Neural cell (in vitro differentiated cells): ENCODE data around the gene SERPINB1. TPM values are rescaled to one million over a fixed set of nuclear protein-coding genes. Genes with fewer than 3 reads are reported as not detected.

Experiments
- H2AFZ ChIP-seq: fragments of 200-600, 300-800 bp; sonication (generic), shearing (Covaris generic); 2 replicates; pipeline ENCODE4 v1.6.0; 2014; ENCODE audit warnings: low read depth, mild to moderate bottlenecking, antibody characterized with exemption, low read length, moderate library complexity
- H3F3A ChIP-seq: fragments of 200-600 bp; shearing (Covaris generic); 2 replicates; pipeline ENCODE4 v1.6.1; 2016; ENCODE audit warnings: mild to moderate bottlenecking, moderate library complexity, mixed read lengths, antibody characterized with exemption, low read length; ENCODE audit not compliant: insufficient read depth, poor library complexity, severe bottlenecking
- H3K27ac ChIP-seq: fragments of 200-600, 300-800 bp; sonication (generic), shearing (Covaris generic); 2 replicates; pipeline ENCODE4 v1.5.1; 2014; ENCODE audit warnings: mild to moderate bottlenecking, low read length, moderate library complexity
- H3K27me3 ChIP-seq: fragments of 300-800, 200-600 bp; sonication (generic), shearing (Covaris generic); 2 replicates; pipeline ENCODE4 v1.6.0; 2014; ENCODE audit warnings: mild to moderate bottlenecking, low read depth, low read length, moderate library complexity; ENCODE audit not compliant: insufficient read depth
- H3K36me3 ChIP-seq: fragments of 300-800, 200-600 bp; sonication (generic), shearing (Covaris generic); 2 replicates; pipeline ENCODE4 v1.5.1; 2014; ENCODE audit warnings: mild to moderate bottlenecking, antibody characterized with exemption, low read length, moderate library complexity; ENCODE audit not compliant: insufficient read depth
- H3K4me2 ChIP-seq: fragments of 300-800, 200-600 bp; sonication (generic), shearing (Covaris generic); 2 replicates; pipeline ENCODE4 v1.6.0; 2014; ENCODE audit warnings: mild to moderate bottlenecking, low read length
- H3K4me3 ChIP-seq: fragments of 300-800, 200-600 bp; sonication (generic), shearing (Covaris generic); 2 replicates; pipeline ENCODE4 v1.5.1; 2014; ENCODE audit warnings: mild to moderate bottlenecking, low read length, moderate library complexity
- H3K79me2 ChIP-seq: fragments of 200-600 bp; shearing (Covaris generic); replicated peaks from 2 replicates; pipeline ENCODE4 v1.6.0; 2014; ENCODE audit warnings: mild to moderate bottlenecking, low read length, moderate library complexity; ENCODE audit not compliant: insufficient read depth
- H3K9ac ChIP-seq: fragments of 300-800, 200-600 bp; sonication (generic), shearing (Covaris generic); 2 replicates; pipeline ENCODE4 v1.6.1; 2016; ENCODE audit warnings: mild to moderate bottlenecking, low read length, mixed read lengths
- H3K9me2 ChIP-seq: fragments of 200-600 bp; shearing (Covaris generic); 2 replicates; pipeline ENCODE4 v1.6.1; 2016; ENCODE audit warnings: mild to moderate bottlenecking, low read length, mixed read lengths; ENCODE audit not compliant: insufficient read depth
- H3K9me3 ChIP-seq: fragments of 200-600, 300-800 bp; sonication (generic), shearing (Covaris generic); 2 replicates; pipeline ENCODE4 v1.6.1; 2016; ENCODE audit warnings: mild to moderate bottlenecking, mixed run types, low read length, moderate library complexity, mixed read lengths
- H4K20me1 ChIP-seq: fragments of 200-600 bp; shearing (Covaris generic); 2 replicates; pipeline ENCODE4 v1.6.1; 2016; ENCODE audit warnings: mild to moderate bottlenecking, mixed run types; ENCODE audit not compliant: insufficient read depth
- EP300 ChIP-seq: fragments of 450-650 bp; conservative IDR thresholded peaks from 2 replicates; pipeline ENCODE4 v1.6.1; 2014; ENCODE audit warnings: antibody characterized with exemption, mild to moderate bottlenecking, moderate library complexity; ENCODE audit not compliant: poor library complexity, severe bottlenecking
- EZH2 ChIP-seq: fragments of 200-600, 300-800 bp; shearing (Covaris generic), sonication (generic); IDR thresholded peaks from 2 replicates; pipeline ENCODE4 v1.6.1; 2014; ENCODE audit warnings: antibody characterized with exemption, low read length, borderline replicate concordance, mild to moderate bottlenecking; ENCODE audit not compliant: insufficient read depth, poor library complexity, severe bottlenecking
- MXI1 ChIP-seq: fragments of 450-650 bp; conservative IDR thresholded peaks from 2 replicates; pipeline ENCODE4 v1.6.1; 2014; ENCODE audit warnings: antibody characterized with exemption, mild to moderate bottlenecking; ENCODE audit not compliant: poor library complexity, severe bottlenecking
- POLR2AphosphoS5 ChIP-seq: IDR thresholded peaks from 2 replicates; pipeline ENCODE4 v1.6.1; 2012
- RAD21 ChIP-seq: fragments of 450-650 bp; conservative IDR thresholded peaks from 2 replicates; pipeline ENCODE4 v1.6.1; 2014; ENCODE audit warnings: antibody characterized with exemption, mild to moderate bottlenecking, moderate library complexity
- SMC3 ChIP-seq: fragments of 450-650 bp; conservative IDR thresholded peaks from 2 replicates; pipeline ENCODE4 v1.6.1; 2014; ENCODE audit warnings: antibody characterized with exemption, mild to moderate bottlenecking, moderate library complexity; ENCODE audit not compliant: poor library complexity
- TAF1 ChIP-seq: IDR thresholded peaks from 2 replicates; pipeline ENCODE4 v1.6.1; 2012; ENCODE audit warnings: low read depth
- polyA plus RNA-seq: library from polyadenylated mRNA; depleted of rRNA; stranded (reverse); fragments of >200 nt; gene quantifications from 2 replicates; pipeline ENCODE4 v1.2.3, GENCODE V29; 2014
- TF ChIP-seq, protein P1 (sequence below): IDR thresholded peaks from 2 replicates; pipeline ENCODE4 v1.6.1; 2012; ENCODE audit warnings: borderline replicate concordance
- TF ChIP-seq, protein P2 (sequence below): fragments of 450-650 bp; IDR thresholded peaks from 2 replicates; pipeline ENCODE4 v1.5.1; 2014; ENCODE audit warnings: antibody characterized with exemption, mild to moderate bottlenecking, moderate library complexity; ENCODE audit not compliant: poor library complexity, severe bottlenecking

SERPINB1 gene
- polyA plus RNA-seq, 1 donor from 2014 or later, result not detected

DNA sequence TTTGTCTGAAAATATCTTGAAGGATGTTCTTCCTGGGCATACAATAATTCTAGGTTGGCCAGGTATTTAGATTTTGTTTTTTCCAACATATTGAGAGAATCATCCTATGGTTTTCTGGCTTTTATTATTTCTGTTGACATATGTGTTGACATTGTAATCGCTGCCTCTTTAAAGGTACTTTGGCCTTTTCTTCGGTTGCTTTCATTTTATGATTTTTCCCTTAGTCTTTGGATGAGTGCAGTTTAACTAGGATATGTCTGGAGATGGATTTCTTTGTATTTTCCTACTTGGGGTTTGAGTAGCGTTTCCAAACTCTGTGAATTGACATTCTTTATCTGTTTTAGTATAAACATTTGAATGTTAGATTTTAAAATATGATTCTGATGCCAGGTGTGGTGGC is 11.5 kb downstream of the SERPINB1 start:
- H3K4me2 ChIP-seq, result no peak overlapping the region
- H3K27ac ChIP-seq, result no peak overlapping the region
- no peak overlapping the region for H3K4me3 ChIP-seq
- no peaks in the 10 kb centered on the region for H3K27me3 ChIP-seq
- no peak overlapping the region for H2AFZ ChIP-seq
- H3F3A ChIP-seq, result no peaks in the 10 kb centered on the region
- no peak for TF ChIP-seq POLR2AphosphoS5
- TF ChIP-seq SMC3, result no peak
- TF ChIP-seq, protein P1, sequence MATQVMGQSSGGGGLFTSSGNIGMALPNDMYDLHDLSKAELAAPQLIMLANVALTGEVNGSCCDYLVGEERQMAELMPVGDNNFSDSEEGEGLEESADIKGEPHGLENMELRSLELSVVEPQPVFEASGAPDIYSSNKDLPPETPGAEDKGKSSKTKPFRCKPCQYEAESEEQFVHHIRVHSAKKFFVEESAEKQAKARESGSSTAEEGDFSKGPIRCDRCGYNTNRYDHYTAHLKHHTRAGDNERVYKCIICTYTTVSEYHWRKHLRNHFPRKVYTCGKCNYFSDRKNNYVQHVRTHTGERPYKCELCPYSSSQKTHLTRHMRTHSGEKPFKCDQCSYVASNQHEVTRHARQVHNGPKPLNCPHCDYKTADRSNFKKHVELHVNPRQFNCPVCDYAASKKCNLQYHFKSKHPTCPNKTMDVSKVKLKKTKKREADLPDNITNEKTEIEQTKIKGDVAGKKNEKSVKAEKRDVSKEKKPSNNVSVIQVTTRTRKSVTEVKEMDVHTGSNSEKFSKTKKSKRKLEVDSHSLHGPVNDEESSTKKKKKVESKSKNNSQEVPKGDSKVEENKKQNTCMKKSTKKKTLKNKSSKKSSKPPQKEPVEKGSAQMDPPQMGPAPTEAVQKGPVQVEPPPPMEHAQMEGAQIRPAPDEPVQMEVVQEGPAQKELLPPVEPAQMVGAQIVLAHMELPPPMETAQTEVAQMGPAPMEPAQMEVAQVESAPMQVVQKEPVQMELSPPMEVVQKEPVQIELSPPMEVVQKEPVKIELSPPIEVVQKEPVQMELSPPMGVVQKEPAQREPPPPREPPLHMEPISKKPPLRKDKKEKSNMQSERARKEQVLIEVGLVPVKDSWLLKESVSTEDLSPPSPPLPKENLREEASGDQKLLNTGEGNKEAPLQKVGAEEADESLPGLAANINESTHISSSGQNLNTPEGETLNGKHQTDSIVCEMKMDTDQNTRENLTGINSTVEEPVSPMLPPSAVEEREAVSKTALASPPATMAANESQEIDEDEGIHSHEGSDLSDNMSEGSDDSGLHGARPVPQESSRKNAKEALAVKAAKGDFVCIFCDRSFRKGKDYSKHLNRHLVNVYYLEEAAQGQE, result no peak
- TF ChIP-seq, protein P2, sequence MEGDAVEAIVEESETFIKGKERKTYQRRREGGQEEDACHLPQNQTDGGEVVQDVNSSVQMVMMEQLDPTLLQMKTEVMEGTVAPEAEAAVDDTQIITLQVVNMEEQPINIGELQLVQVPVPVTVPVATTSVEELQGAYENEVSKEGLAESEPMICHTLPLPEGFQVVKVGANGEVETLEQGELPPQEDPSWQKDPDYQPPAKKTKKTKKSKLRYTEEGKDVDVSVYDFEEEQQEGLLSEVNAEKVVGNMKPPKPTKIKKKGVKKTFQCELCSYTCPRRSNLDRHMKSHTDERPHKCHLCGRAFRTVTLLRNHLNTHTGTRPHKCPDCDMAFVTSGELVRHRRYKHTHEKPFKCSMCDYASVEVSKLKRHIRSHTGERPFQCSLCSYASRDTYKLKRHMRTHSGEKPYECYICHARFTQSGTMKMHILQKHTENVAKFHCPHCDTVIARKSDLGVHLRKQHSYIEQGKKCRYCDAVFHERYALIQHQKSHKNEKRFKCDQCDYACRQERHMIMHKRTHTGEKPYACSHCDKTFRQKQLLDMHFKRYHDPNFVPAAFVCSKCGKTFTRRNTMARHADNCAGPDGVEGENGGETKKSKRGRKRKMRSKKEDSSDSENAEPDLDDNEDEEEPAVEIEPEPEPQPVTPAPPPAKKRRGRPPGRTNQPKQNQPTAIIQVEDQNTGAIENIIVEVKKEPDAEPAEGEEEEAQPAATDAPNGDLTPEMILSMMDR, result no peak
- TF ChIP-seq TAF1, result no peak
- no peak for TF ChIP-seq MXI1
- no peaks in the 10 kb centered on the region for H4K20me1 ChIP-seq
- H3K79me2 ChIP-seq, result no peaks in the 10 kb centered on the region
- H3K9me2 ChIP-seq, result no peaks in the 10 kb centered on the region
- no peaks in the 10 kb centered on the region for H3K9me3 ChIP-seq
- H3K9ac ChIP-seq, result no peak overlapping the region
- no peaks in the 10 kb centered on the region for H3K36me3 ChIP-seq

- no peak overlapping the region for H3K27ac ChIP-seq
Measured at GRCh38 chr6:2829253-2829652, 12.4 kb downstream of the SERPINB1 start.

More at GRCh38 chr6:2829253-2829652, 12.4 kb downstream of the SERPINB1 start:
- no peaks in the 10 kb centered on the region for H3K27me3 ChIP-seq
- no peak overlapping the region for H3K4me3 ChIP-seq
- no peaks in the 10 kb centered on the region for H3K36me3 ChIP-seq
- H3K9me3 ChIP-seq, result no peaks in the 10 kb centered on the region
- no peak for TF ChIP-seq MXI1
- no peak for TF ChIP-seq POLR2AphosphoS5
- TF ChIP-seq, protein P2, result no peak
- TF ChIP-seq, protein P1, result no peak
- no peak for TF ChIP-seq EZH2
- TF ChIP-seq RAD21, result no peak
- TF ChIP-seq SMC3, result no peak
- no peak for TF ChIP-seq TAF1
- TF ChIP-seq EP300, result no peak
- no peak overlapping the region for H3K4me2 ChIP-seq
- no peaks in the 10 kb centered on the region for H4K20me1 ChIP-seq
- no peaks in the 10 kb centered on the region for H3K79me2 ChIP-seq
- H3K9ac ChIP-seq, result no peak overlapping the region
- H2AFZ ChIP-seq, result no peak overlapping the region
- no peaks in the 10 kb centered on the region for H3F3A ChIP-seq
- H3K9me2 ChIP-seq, result no peaks in the 10 kb centered on the region
